HepG2 (cell line): Measurements from ENCODE around the gene WDR82. TPM values are rescaled to one million over a fixed set of nuclear protein-coding genes. Genes with fewer than 3 reads are reported as not detected.
A peak's percentile ranks its signal among the peaks of the same experiment; 100 is the strongest.

Experiments
- E2F1 ChIP-seq: sonication (generic); formaldehyde crosslinking; IDR thresholded peaks from 2 replicates; pipeline ENCODE4 v1.5.0; 2020; ENCODE audit warnings: missing genetic modification reagents
- GFI1 ChIP-seq: sonication (generic); formaldehyde crosslinking; IDR thresholded peaks from 2 replicates; pipeline ENCODE4 v1.5.0; 2020; ENCODE audit warnings: missing genetic modification reagents, mild to moderate bottlenecking, borderline replicate concordance
- HMGA1 ChIP-seq: sonication (generic); formaldehyde crosslinking; conservative IDR thresholded peaks from 2 replicates; pipeline ENCODE4 v1.4.0; 2020; ENCODE audit warnings: missing genetic modification reagents
- HNRNPL ChIP-seq: fragments of 200-400 bp; formaldehyde crosslinking; IDR thresholded peaks from 2 replicates; pipeline ENCODE4 v1.6.1; 2017; ENCODE audit warnings: mild to moderate bottlenecking, low read depth, low read length
- IRF2 ChIP-seq: IDR thresholded peaks from 2 replicates; pipeline ENCODE4 v1.6.1; 2018; ENCODE audit warnings: missing genetic modification reagents, missing compliant biosample characterization
- KDM1A ChIP-seq: IDR thresholded peaks from 2 replicates; pipeline ENCODE4 v1.6.1; 2016; ENCODE audit warnings: missing compliant biosample characterization
- MAX ChIP-seq: IDR thresholded peaks from 2 replicates; pipeline ENCODE4 v1.6.1; 2012; ENCODE audit warnings: inconsistent platforms
- MBD4 ChIP-seq: IDR thresholded peaks from 2 replicates; pipeline ENCODE4 v1.6.1; 2012; ENCODE audit warnings: low read length, inconsistent platforms, borderline replicate concordance
- MEIS2 ChIP-seq: sonication (generic); formaldehyde crosslinking; IDR thresholded peaks from 2 replicates; pipeline ENCODE4 v1.9.0; 2021; ENCODE audit warnings: mild to moderate bottlenecking, missing genetic modification reagents
- NFATC3 ChIP-seq: sonication (generic); formaldehyde crosslinking; IDR thresholded peaks from 2 replicates; pipeline ENCODE4 v1.5.1; 2020; ENCODE audit warnings: mild to moderate bottlenecking, missing genetic modification reagents
- NFIB ChIP-seq: sonication (generic); formaldehyde crosslinking; IDR thresholded peaks from 2 replicates; pipeline ENCODE4 v1.9.0; 2021; ENCODE audit warnings: missing genetic modification reagents, mild to moderate bottlenecking, borderline replicate concordance
- PATZ1 ChIP-seq: sonication (generic); formaldehyde crosslinking; IDR thresholded peaks from 2 replicates; pipeline ENCODE4 v1.4.0; 2020; ENCODE audit warnings: missing genetic modification reagents
- PLSCR1 ChIP-seq: sonication (generic); formaldehyde crosslinking; IDR thresholded peaks from 2 replicates; pipeline ENCODE4 v1.5.0; 2020; ENCODE audit warnings: missing genetic modification reagents, mild to moderate bottlenecking, borderline replicate concordance
- RCOR2 ChIP-seq: IDR thresholded peaks from 2 replicates; pipeline ENCODE4 v1.6.1; 2016; ENCODE audit warnings: missing biosample characterization, missing genetic modification reagents
- SIX4 ChIP-seq: sonication (generic); formaldehyde crosslinking; IDR thresholded peaks from 2 replicates; pipeline ENCODE4 v1.4.0; 2020; ENCODE audit warnings: missing genetic modification reagents
- SMARCE1 ChIP-seq: fragments of 450-650 bp; IDR thresholded peaks from 2 replicates; pipeline ENCODE4 v1.6.1; 2017; ENCODE audit warnings: borderline replicate concordance
- YEATS4 ChIP-seq: sonication (generic); formaldehyde crosslinking; IDR thresholded peaks from 2 replicates; pipeline ENCODE4 v1.4.0; 2020; ENCODE audit warnings: missing genetic modification reagents, borderline replicate concordance
- ZBTB33 ChIP-seq: sonication (generic); formaldehyde crosslinking; IDR thresholded peaks from 2 replicates; pipeline ENCODE4 v1.4.0; 2020; ENCODE audit warnings: missing genetic modification reagents
- ZKSCAN1 ChIP-seq: fragments of 150-350 bp; IDR thresholded peaks from 2 replicates; pipeline ENCODE4 v1.6.1; 2014; ENCODE audit warnings: low read length
- ZNF230 ChIP-seq: sonication (generic); formaldehyde crosslinking; IDR thresholded peaks from 2 replicates; pipeline ENCODE4 v1.4.0; 2020; ENCODE audit warnings: mild to moderate bottlenecking, missing genetic modification reagents
- ZNF577 ChIP-seq: sonication (generic); formaldehyde crosslinking; IDR thresholded peaks from 2 replicates; pipeline ENCODE4 v1.4.0; 2020; ENCODE audit warnings: mild to moderate bottlenecking, low read depth, missing genetic modification reagents, borderline replicate concordance
- ZSCAN12 ChIP-seq: sonication (generic); formaldehyde crosslinking; IDR thresholded peaks from 2 replicates; pipeline ENCODE4 v1.9.0; 2021; ENCODE audit warnings: mild to moderate bottlenecking, missing genetic modification reagents
- polyA plus RNA-seq, 8 experiments: library from polyadenylated mRNA; depleted of rRNA in 3 of 8; stranded (reverse) in 7 of 8; unstranded in 1 of 8; fragments of >200 nt; fragmentation: Illumina TruSeq in 4 of 8; extraction: Trizol in 4 of 8; gene quantifications; 2 replicates each; pipeline versions ENCODE4 v1.2.1 to v1.2.3, GENCODE V29; 2011 to 2016; ENCODE audit warnings: low read depth in 4 of 8, missing spikeins in 1 of 8, mixed read lengths in 1 of 8; ENCODE audit not compliant: insufficient read depth in 1 of 8
- total RNA-seq, 5 experiments: library from RNA; depleted of rRNA; stranded (reverse); fragments of >200 nt; fragmentation: Illumina TruSeq; extraction: Trizol; gene quantifications; 2 replicates each; pipeline ENCODE4 v1.2.3, GENCODE V29; 2016; ENCODE audit warnings: low read depth in 1 of 5

WDR82 gene
- total and polyA plus RNA-seq, 2 of the 13 experiments (the other 11 are each of a cell fraction or from before 2014, with no cell fraction given): 39.1 to 59.5 TPM

- TF ChIP-seq NFIB (CRISPR knock-in tag) (no peak), HNRNPL (0 out of 2 replicates have a peak, but pooled peaks have one; percentile 89), PATZ1 (CRISPR knock-in tag) (peak; percentile 84), IRF2 (CRISPR knock-in tag) (peak; percentile 86), GFI1 (peak; percentile 79), YEATS4 (CRISPR knock-in tag) (peak; percentile 70; the same call in 1 of the 2 replicates), ZNF230 (CRISPR knock-in tag) (0 out of 2 replicates have a peak, but pooled peaks have one; percentile 67), NFATC3 (CRISPR knock-in tag) (peak; percentile 71; the same call in 1 of the 2 replicates), MAX (peak; percentile 96), HMGA1 (no peak), E2F1 (peak; percentile 33; the same call in 1 of the 2 replicates), ZBTB33 (CRISPR knock-in tag) (no peak), MEIS2 (peak; percentile 16; the same call in 1 of the 2 replicates), ZNF577 (no peak), MBD4 (no peak), RCOR2 (CRISPR knock-in tag) (peak; percentile 13; the same call in 1 of the 2 replicates), KDM1A (no peak), ZSCAN12 (CRISPR knock-in tag) (0 out of 2 replicates have a peak, but pooled peaks have one; percentile 23), SIX4 (CRISPR knock-in tag) (peak; percentile 41; the same call in 1 of the 2 replicates), PLSCR1 (CRISPR knock-in tag) (0 out of 2 replicates have a peak, but pooled peaks have one; percentile 85), ZKSCAN1 (0 out of 2 replicates have a peak, but pooled peaks have one; percentile 14), SMARCE1 (no peak)
Measured at GRCh38 chr3:52289747-52290595, 11.5 kb upstream of the WDR82 start (continued).
